Stomach (tissue), 4 donors: ENCODE results near the gene CNN2.

Experiments used
- EP300 ChIP-seq: sonication (generic); formaldehyde crosslinking; IDR thresholded peaks from one replicate; pipeline ENCODE4 v1.6.1; 2017; ENCODE audit warnings: antibody characterized with exemption
- TF ChIP-seq, protein P1 (sequence below), 7 experiments: fragments of 450-650 bp in 4 of 7; fragments of 200-600 bp in 3 of 7; sonication (generic) in 3 of 7; IDR thresholded peaks; one replicate each; pipeline ENCODE4 v1.5.1; 2016 to 2019; ENCODE audit warnings: antibody characterized with exemption in 7 of 7, control low read depth in 2 of 7, mild to moderate bottlenecking in 1 of 7

DNA sequence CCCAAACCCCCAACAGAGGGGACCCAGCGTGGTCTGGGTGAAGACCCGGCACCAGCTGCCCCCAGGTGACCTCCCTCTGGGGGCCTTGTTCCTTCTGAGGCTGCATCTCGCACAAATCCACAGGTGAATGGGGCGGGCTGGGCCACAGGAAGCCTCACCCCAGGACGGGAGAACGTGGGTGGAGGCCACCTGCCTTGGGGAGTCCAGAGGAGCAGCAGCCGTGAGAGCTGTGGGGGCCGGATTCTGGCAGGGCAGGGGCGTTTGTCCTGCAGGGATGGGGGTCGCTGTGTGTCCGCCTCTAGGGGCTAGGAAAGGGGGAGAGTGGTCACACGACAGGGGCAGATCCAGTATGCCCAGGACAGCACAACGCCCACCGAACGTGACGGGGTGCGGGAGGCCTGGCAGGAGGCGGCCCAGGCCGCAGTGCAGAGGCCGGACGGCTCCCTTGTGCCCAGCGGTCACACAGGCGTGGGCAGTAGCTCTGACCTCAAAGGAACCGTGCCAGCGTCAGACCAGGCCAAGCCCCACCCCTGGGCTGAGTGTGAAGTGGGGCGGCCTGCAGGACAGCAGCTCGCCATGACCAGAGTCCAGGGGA, 62.1 kb downstream of the CNN2 start:
- TF ChIP-seq, protein P1, sequence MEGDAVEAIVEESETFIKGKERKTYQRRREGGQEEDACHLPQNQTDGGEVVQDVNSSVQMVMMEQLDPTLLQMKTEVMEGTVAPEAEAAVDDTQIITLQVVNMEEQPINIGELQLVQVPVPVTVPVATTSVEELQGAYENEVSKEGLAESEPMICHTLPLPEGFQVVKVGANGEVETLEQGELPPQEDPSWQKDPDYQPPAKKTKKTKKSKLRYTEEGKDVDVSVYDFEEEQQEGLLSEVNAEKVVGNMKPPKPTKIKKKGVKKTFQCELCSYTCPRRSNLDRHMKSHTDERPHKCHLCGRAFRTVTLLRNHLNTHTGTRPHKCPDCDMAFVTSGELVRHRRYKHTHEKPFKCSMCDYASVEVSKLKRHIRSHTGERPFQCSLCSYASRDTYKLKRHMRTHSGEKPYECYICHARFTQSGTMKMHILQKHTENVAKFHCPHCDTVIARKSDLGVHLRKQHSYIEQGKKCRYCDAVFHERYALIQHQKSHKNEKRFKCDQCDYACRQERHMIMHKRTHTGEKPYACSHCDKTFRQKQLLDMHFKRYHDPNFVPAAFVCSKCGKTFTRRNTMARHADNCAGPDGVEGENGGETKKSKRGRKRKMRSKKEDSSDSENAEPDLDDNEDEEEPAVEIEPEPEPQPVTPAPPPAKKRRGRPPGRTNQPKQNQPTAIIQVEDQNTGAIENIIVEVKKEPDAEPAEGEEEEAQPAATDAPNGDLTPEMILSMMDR (IDR thresholded peaks at IDR 0.05): no peak
- no peak for TF ChIP-seq EP300
